KMS-11 (cell line): ENCODE results near the gene NPPC.

ENCODE experiments used
- H2AFZ ChIP-seq: fragments of 200-600 bp; sonication (generic); 2 replicates; pipeline ENCODE4 v1.6.1; 2016; ENCODE audit warnings: antibody characterized with exemption, mixed run types, low read depth
- H3K27ac ChIP-seq: fragments of 200-600 bp; sonication (generic); 2 replicates; pipeline ENCODE4 v1.6.1; 2016; ENCODE audit warnings: mild to moderate bottlenecking, mixed run types
- H3K27me3 ChIP-seq: fragments of 200-600 bp; sonication (generic); 2 replicates; pipeline ENCODE4 v1.6.1; 2017; ENCODE audit warnings: mild to moderate bottlenecking, low read depth, mixed run types, moderate library complexity; ENCODE audit not compliant: insufficient read depth
- H3K36me3 ChIP-seq: fragments of 200-600 bp; sonication (generic); 2 replicates; pipeline ENCODE4 v1.6.1; 2017; ENCODE audit warnings: mild to moderate bottlenecking, mixed run types; ENCODE audit not compliant: insufficient read depth
- H3K4me1 ChIP-seq: fragments of 200-600 bp; sonication (generic); 2 replicates; pipeline ENCODE4 v1.6.1; 2016; ENCODE audit warnings: mild to moderate bottlenecking, low read depth, mixed run types; ENCODE audit not compliant: poor library complexity, severe bottlenecking
- H3K4me2 ChIP-seq: fragments of 200-600 bp; sonication (generic); 2 replicates; pipeline ENCODE4 v1.7.0; 2016; ENCODE audit warnings: mild to moderate bottlenecking, mixed run types
- H3K4me3 ChIP-seq: fragments of 200-600 bp; sonication (generic); IDR thresholded peaks from 2 replicates; pipeline ENCODE4 v1.6.1; 2017; ENCODE audit warnings: low read depth, low read length, mixed read lengths; ENCODE audit not compliant: insufficient read depth
- H3K79me2 ChIP-seq: fragments of 200-600 bp; sonication (generic); 2 replicates; pipeline ENCODE4 v1.6.1; 2016; ENCODE audit warnings: low read depth, mixed run types; ENCODE audit not compliant: insufficient read depth
- H3K9ac ChIP-seq: fragments of 200-600 bp; sonication (generic); 2 replicates; pipeline ENCODE4 v1.6.1; 2016; ENCODE audit warnings: mild to moderate bottlenecking, mixed run types
- H4K20me1 ChIP-seq: fragments of 200-600 bp; sonication (generic); 2 replicates; pipeline ENCODE4 v1.6.1; 2016; ENCODE audit warnings: mild to moderate bottlenecking, mixed run types; ENCODE audit not compliant: insufficient read depth
- CTCF ChIP-seq: fragments of 200-600 bp; sonication (generic); conservative IDR thresholded peaks from 2 replicates; pipeline ENCODE4 v1.6.1; 2017; ENCODE audit warnings: low read depth, mild to moderate bottlenecking, antibody characterized with exemption, low read length, moderate library complexity, mixed read lengths

Gene NPPC

GRCh38 chr2:231934441-231935206, 8.4 kb upstream of the NPPC start:
- TF ChIP-seq CTCF, result no peak
- Histone ChIP-seq H2AFZ (no peak overlapping the region), H3K27ac (no peak overlapping the region), H3K9ac (no peak overlapping the region), H3K4me2 (no peak overlapping the region), H3K4me3 (no peak overlapping the region), H3K27me3 (no peaks in the 10 kb centered on the region; the same call in 1 of the 2 replicates), H3K79me2 (no peaks in the 10 kb centered on the region), H3K36me3 (no peaks in the 10 kb centered on the region), H3K4me1 (peaks cover 14% of the 10 kb centered on the region), H4K20me1 (no peaks in the 10 kb centered on the region)

GRCh38 chr2:231933916-231934401, 7.8 kb upstream of the NPPC start:
- no peak overlapping the region for H3K9ac ChIP-seq
- H3K36me3 ChIP-seq, result no peaks in the 10 kb centered on the region
- no peak overlapping the region for H3K4me3 ChIP-seq
- TF ChIP-seq CTCF, result no peak
- H2AFZ ChIP-seq, result no peak overlapping the region
- H3K27ac ChIP-seq, result no peak overlapping the region
- no peak overlapping the region for H3K4me2 ChIP-seq
- no peaks in the 10 kb centered on the region for H4K20me1 ChIP-seq
- no peaks in the 10 kb centered on the region; the same call in 1 of the 2 replicates for H3K27me3 ChIP-seq
- peaks cover 14% of the 10 kb centered on the region for H3K4me1 ChIP-seq
- no peaks in the 10 kb centered on the region for H3K79me2 ChIP-seq

GRCh38 chr2:231932985-231933915, 7.1 kb upstream of the NPPC start:
- H3K4me3 ChIP-seq, result no peak overlapping the region
- H3K27ac ChIP-seq, result no peak overlapping the region
- no peaks in the 10 kb centered on the region for H3K36me3 ChIP-seq
- no peak overlapping the region for H3K9ac ChIP-seq
- H3K27me3 ChIP-seq, result no peaks in the 10 kb centered on the region; the same call in 1 of the 2 replicates
- no peak overlapping the region for H3K4me2 ChIP-seq
- no peak for TF ChIP-seq CTCF
- H2AFZ ChIP-seq, result no peak overlapping the region
- no peaks in the 10 kb centered on the region for H3K79me2 ChIP-seq
- H4K20me1 ChIP-seq, result no peaks in the 10 kb centered on the region
- peaks cover 14% of the 10 kb centered on the region for H3K4me1 ChIP-seq

GRCh38 chr2:231932711-231932970, 6.4 kb upstream of the NPPC start:
- no peak overlapping the region for H3K4me3 ChIP-seq
- peaks cover 14% of the 10 kb centered on the region for H3K4me1 ChIP-seq
- no peak overlapping the region for H3K9ac ChIP-seq
- H3K79me2 ChIP-seq, result no peaks in the 10 kb centered on the region
- H3K4me2 ChIP-seq, result no peak overlapping the region
- H4K20me1 ChIP-seq, result no peaks in the 10 kb centered on the region
- no peaks in the 10 kb centered on the region for H3K36me3 ChIP-seq
- no peak overlapping the region for H3K27ac ChIP-seq
- no peak overlapping the region for H2AFZ ChIP-seq
- no peaks in the 10 kb centered on the region; the same call in 1 of the 2 replicates for H3K27me3 ChIP-seq
- TF ChIP-seq CTCF, result no peak
